Measurements from ENCODE around the gene PDE7B. TPM values are rescaled to one million over a fixed set of nuclear protein-coding genes. Genes with fewer than 3 reads are reported as not detected.

Gene PDE7B
- total RNA-seq, 1 donor from 2014 or later, result 0.62 TPM

GRCh38 chr6:136014454-136015437 lies 163.2 kb downstream of the PDE7B start:
- Mint-ChIP-seq H3K4me1 (ENCODE audit: unreplicated experiment) (no peaks in the 10 kb centered on the region), H3K9me3 (ENCODE audit: unreplicated experiment) (no peaks in the 10 kb centered on the region), H3K4me3 (ENCODE audit: unreplicated experiment) (no peak overlapping the region), H3K27ac (ENCODE audit: unreplicated experiment) (no peak overlapping the region), H3K36me3 (ENCODE audit: low read depth, unreplicated experiment) (no peaks in the 10 kb centered on the region), H3K27me3 (ENCODE audit: unreplicated experiment) (peaks cover 1% of the 10 kb centered on the region)
- no peak for TF ChIP-seq CTCF (IDR thresholded peaks at IDR 0.05; ENCODE audit: unreplicated experiment)
- DNase-seq (ENCODE audit: low spot score), result no peak

GRCh38 chr6:136015531-136015930 lies 164.0 kb downstream of the PDE7B start:
- no peak for DNase-seq (ENCODE audit: low spot score)
- Mint-ChIP-seq H3K4me1 (ENCODE audit: unreplicated experiment) (no peaks in the 10 kb centered on the region), H3K36me3 (ENCODE audit: low read depth, unreplicated experiment) (no peaks in the 10 kb centered on the region), H3K27me3 (ENCODE audit: unreplicated experiment) (no peaks in the 10 kb centered on the region), H3K9me3 (ENCODE audit: unreplicated experiment) (no peaks in the 10 kb centered on the region), H3K4me3 (ENCODE audit: unreplicated experiment) (no peak overlapping the region), H3K27ac (ENCODE audit: unreplicated experiment) (no peak overlapping the region)
- no peak for TF ChIP-seq CTCF (IDR thresholded peaks at IDR 0.05; ENCODE audit: unreplicated experiment)

- H3K36me3 Mint-ChIP-seq (ENCODE audit: low read depth, unreplicated experiment), result no peaks in the 10 kb centered on the region
- no peaks in the 10 kb centered on the region for H3K27me3 Mint-ChIP-seq (ENCODE audit: unreplicated experiment)
- no peak for DNase-seq (ENCODE audit: low spot score)
- H3K9me3 Mint-ChIP-seq (ENCODE audit: unreplicated experiment), result no peaks in the 10 kb centered on the region
- H3K27ac Mint-ChIP-seq (ENCODE audit: unreplicated experiment), result no peak overlapping the region
- H3K4me3 Mint-ChIP-seq (ENCODE audit: unreplicated experiment), result no peak overlapping the region
- H3K4me1 Mint-ChIP-seq (ENCODE audit: unreplicated experiment), result no peaks in the 10 kb centered on the region
- TF ChIP-seq CTCF (IDR thresholded peaks at IDR 0.05; ENCODE audit: unreplicated experiment), result no peak
Observed at GRCh38 chr6:136016228-136017225, 165.0 kb downstream of the PDE7B start.

- Mint-ChIP-seq H3K27me3 (ENCODE audit: unreplicated experiment) (no peaks in the 10 kb centered on the region), H3K9me3 (ENCODE audit: unreplicated experiment) (no peaks in the 10 kb centered on the region), H3K36me3 (ENCODE audit: low read depth, unreplicated experiment) (no peaks in the 10 kb centered on the region), H3K4me1 (ENCODE audit: unreplicated experiment) (no peaks in the 10 kb centered on the region), H3K27ac (ENCODE audit: unreplicated experiment) (no peak overlapping the region), H3K4me3 (ENCODE audit: unreplicated experiment) (no peak overlapping the region)
- no peak for DNase-seq (ENCODE audit: low spot score)
- TF ChIP-seq CTCF (IDR thresholded peaks at IDR 0.05; ENCODE audit: unreplicated experiment), result no peak
Observed at GRCh38 chr6:136020691-136021090, 169.2 kb downstream of the PDE7B start.

Data from endothelial cell (in vitro differentiated cells).